H1 (cell line): ENCODE results near the gene GCLC.

Experiments
- CREB1 ChIP-seq: IDR thresholded peaks from 2 replicates; pipeline ENCODE4 v1.6.1; 2012; ENCODE audit warnings: inconsistent platforms
- CTCF ChIP-seq, 3 experiments: IDR thresholded peaks; 1 replicate in 2 of 3; 2 replicates in 1 of 3; pipeline versions ENCODE4 v1.5.1 to v1.6.1; 2011; ENCODE audit warnings: low read length in 3 of 3, mild to moderate bottlenecking in 3 of 3, inconsistent platforms in 2 of 3, low read depth in 1 of 3, moderate library complexity in 1 of 3; ENCODE audit not compliant: insufficient read depth in 1 of 3; ENCODE audit errors: control extremely low read depth in 1 of 3
- EP300 ChIP-seq, 2 experiments: IDR thresholded peaks; 1 replicate in 1 of 2; 2 replicates in 1 of 2; pipeline ENCODE4 v1.6.1; 2011 to 2012; ENCODE audit warnings: low read depth in 2 of 2, low read length in 2 of 2, mild to moderate bottlenecking in 2 of 2, borderline replicate concordance in 1 of 2, inconsistent platforms in 1 of 2, moderate library complexity in 1 of 2
- EZH2 ChIP-seq: fragments of 200-600 bp; sonication (generic); IDR thresholded peaks from 2 replicates; pipeline ENCODE4 v1.7.1; 2012; ENCODE audit warnings: low read depth, mild to moderate bottlenecking, moderate library complexity, low read length, inconsistent platforms; ENCODE audit not compliant: severe bottlenecking
- KDM4A ChIP-seq: IDR thresholded peaks from one replicate; pipeline ENCODE4 v1.7.1; 2012; ENCODE audit warnings: low read depth, mild to moderate bottlenecking, moderate library complexity, low read length, inconsistent platforms; ENCODE audit not compliant: severe bottlenecking
- ZNF274 ChIP-seq: IDR thresholded peaks from 2 replicates; pipeline ENCODE4 v1.7.0; 2012; ENCODE audit warnings: low read length, borderline replicate concordance; ENCODE audit errors: extremely low read depth

- TF ChIP-seq EP300 (IDR thresholded peaks at IDR 0.05; ENCODE audit: borderline replicate concordance in 1 of 2, low read depth in 2 of 2, low read length in 2 of 2) (no peak), ZNF274 (no peak), CTCF (IDR thresholded peaks at IDR 0.05; ENCODE audit: control extremely low read depth in 1 of 3, insufficient read depth in 1 of 3, low read depth in 1 of 3, low read length in 3 of 3) (no peak), CREB1 (no peak), EZH2 (no peak), KDM4A (no peak)
Observed at GRCh38 chr6:53500095-53500494, 44.8 kb downstream of the GCLC start.
